Fibroblast of skin of left biceps (primary cell): ENCODE data around the gene PDGFRA.

Source experiments
- DNase-seq, 2 experiments: peaks; one replicate each; pipeline ENCODE4 v3.0.0-alpha.2; 2013; ENCODE audit warnings: low read depth in 2 of 2

Gene PDGFRA

GRCh38 chr4:54228961-54229501 is at the start of gene PDGFRA:
Gene PDGFRA (plus strand): TSS chr4:54229293. CDS start chr4:54258769, 29,476 bp downstream.
- peak; percentile 99 for DNase-seq

- no peak for DNase-seq
Measured at GRCh38 chr4:54184581-54184980, 44.5 kb upstream of the PDGFRA start.

- no peak for DNase-seq
Measured at GRCh38 chr4:54185044-54185780, 43.9 kb upstream of the PDGFRA start.

GRCh38 chr4:54185866-54186265 is 43.2 kb upstream of the PDGFRA start:
- DNase-seq: no peak

GRCh38 chr4:54186371-54186770 is 42.7 kb upstream of the PDGFRA start:
- DNase-seq: no peak

GRCh38 chr4:54187148-54187547 is 41.9 kb upstream of the PDGFRA start:
- no peak for DNase-seq

- peak in 1 of 2 experiments; percentile 21 for DNase-seq
Measured at GRCh38 chr4:54189140-54189539, 40.0 kb upstream of the PDGFRA start.

GRCh38 chr4:54192811-54193210 is 36.3 kb upstream of the PDGFRA start:
- no peak for DNase-seq

GRCh38 chr4:54197926-54198325 is 31.2 kb upstream of the PDGFRA start:
- no peak for DNase-seq

GRCh38 chr4:54199919-54200318 is 29.2 kb upstream of the PDGFRA start:
- no peak for DNase-seq

GRCh38 chr4:54209617-54210016 is 19.5 kb upstream of the PDGFRA start:
- no peak for DNase-seq

- DNase-seq: no peak
Measured at GRCh38 chr4:54213001-54213400, 16.1 kb upstream of the PDGFRA start.

- no peak for DNase-seq
Measured at GRCh38 chr4:54213761-54214160, 15.3 kb upstream of the PDGFRA start.

- no peak for DNase-seq
Measured at GRCh38 chr4:54215379-54216077, 13.6 kb upstream of the PDGFRA start.

GRCh38 chr4:54217642-54218495 is 11.2 kb upstream of the PDGFRA start:
- DNase-seq: peak; percentile 71 to 73

- no peak for DNase-seq
Measured at GRCh38 chr4:54218736-54219135, 10.4 kb upstream of the PDGFRA start.

GRCh38 chr4:54224996-54225597 is 4.0 kb upstream of the PDGFRA start:
- DNase-seq: no peak

GRCh38 chr4:54225598-54226403 is 3.3 kb upstream of the PDGFRA start:
- no peak for DNase-seq

- DNase-seq: no peak
Measured at GRCh38 chr4:54226404-54227255, 2.5 kb upstream of the PDGFRA start.
